H1 (cell line): ENCODE results near the gene ADCK2.

Experiments
- CEBPB ChIP-seq: IDR thresholded peaks from 2 replicates; pipeline ENCODE4 v1.6.1; 2012; ENCODE audit warnings: low read depth, low read length
- CREB1 ChIP-seq: IDR thresholded peaks from 2 replicates; pipeline ENCODE4 v1.6.1; 2012; ENCODE audit warnings: inconsistent platforms
- CTCF ChIP-seq, 3 experiments: IDR thresholded peaks; 1 replicate in 2 of 3; 2 replicates in 1 of 3; pipeline versions ENCODE4 v1.5.1 to v1.6.1; 2011; ENCODE audit warnings: low read length in 3 of 3, mild to moderate bottlenecking in 3 of 3, inconsistent platforms in 2 of 3, low read depth in 1 of 3, moderate library complexity in 1 of 3; ENCODE audit not compliant: insufficient read depth in 1 of 3; ENCODE audit errors: control extremely low read depth in 1 of 3
- EZH2 ChIP-seq: fragments of 200-600 bp; sonication (generic); IDR thresholded peaks from 2 replicates; pipeline ENCODE4 v1.7.1; 2012; ENCODE audit warnings: low read depth, mild to moderate bottlenecking, moderate library complexity, low read length, inconsistent platforms; ENCODE audit not compliant: severe bottlenecking
- USF2 ChIP-seq: IDR thresholded peaks from 2 replicates; pipeline ENCODE4 v1.6.1; 2011; ENCODE audit warnings: low read length, improper control_type of control experiment

DNA sequence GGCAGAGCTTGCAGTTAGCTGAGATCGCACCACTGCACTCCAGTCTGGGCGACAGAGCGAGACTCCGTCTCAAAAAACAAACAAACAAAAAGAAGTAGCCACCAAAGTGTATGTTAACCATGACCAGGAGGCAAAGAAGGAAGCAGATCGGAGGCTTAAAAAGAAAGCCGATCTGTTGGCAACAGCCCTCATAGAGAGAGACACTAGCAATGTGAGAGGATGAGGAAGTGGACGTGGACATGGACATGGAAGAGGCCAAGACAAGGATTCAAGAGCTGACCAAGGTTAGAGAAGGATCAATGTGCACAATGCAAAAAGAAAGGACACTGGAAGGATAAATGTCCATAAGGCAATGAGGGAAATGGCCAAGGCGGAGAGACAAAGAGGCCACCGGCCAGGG is 14.9 kb upstream of the ADCK2 start:
- TF ChIP-seq USF2 (no peak), CTCF (IDR thresholded peaks at IDR 0.05; ENCODE audit: control extremely low read depth in 1 of 3, insufficient read depth in 1 of 3, low read depth in 1 of 3, low read length in 3 of 3) (no peak), CEBPB (no peak), EZH2 (no peak), CREB1 (no peak)
